Sigmoid colon (tissue), 4 donors: ENCODE results near the gene PDE11A.

Source experiments
- POLR2AphosphoS5 ChIP-seq, 4 donors: sonication (generic); formaldehyde crosslinking; IDR thresholded peaks; one replicate each; pipeline ENCODE4 v1.6.1; 2017; ENCODE audit warnings: antibody characterized with exemption in 4 of 4
- TF ChIP-seq, protein P1 (sequence below), 4 experiments: fragments of 450-650 bp in 3 of 4; fragments of 200-600 bp in 1 of 4; IDR thresholded peaks; one replicate each; pipeline ENCODE4 v1.5.1; 2016 to 2019; ENCODE audit warnings: antibody characterized with exemption in 4 of 4, mild to moderate bottlenecking in 3 of 4, moderate library complexity in 2 of 4

DNA sequence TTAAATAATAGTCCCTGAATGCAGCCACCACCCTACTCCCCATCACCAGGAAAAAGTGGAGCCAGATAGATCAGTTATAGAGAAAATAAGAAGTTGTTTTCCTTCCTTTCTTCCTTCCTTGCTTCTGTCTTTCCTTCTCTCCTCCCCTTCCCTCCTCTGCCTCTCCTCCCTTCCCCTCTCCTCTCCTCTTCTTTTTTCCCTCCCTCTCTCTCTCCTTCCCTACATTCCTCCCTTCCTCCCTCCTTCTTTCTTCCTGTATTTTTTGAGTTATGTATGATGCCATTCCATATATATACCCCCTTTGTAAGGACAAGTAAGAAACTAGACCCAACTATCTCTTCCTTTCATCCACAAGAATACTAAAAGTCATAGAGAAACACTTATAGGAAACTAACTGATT is 414.3 kb downstream of the PDE11A start:
- TF ChIP-seq POLR2AphosphoS5 (IDR thresholded peaks at IDR 0.05), result no peak
- TF ChIP-seq, protein P1, sequence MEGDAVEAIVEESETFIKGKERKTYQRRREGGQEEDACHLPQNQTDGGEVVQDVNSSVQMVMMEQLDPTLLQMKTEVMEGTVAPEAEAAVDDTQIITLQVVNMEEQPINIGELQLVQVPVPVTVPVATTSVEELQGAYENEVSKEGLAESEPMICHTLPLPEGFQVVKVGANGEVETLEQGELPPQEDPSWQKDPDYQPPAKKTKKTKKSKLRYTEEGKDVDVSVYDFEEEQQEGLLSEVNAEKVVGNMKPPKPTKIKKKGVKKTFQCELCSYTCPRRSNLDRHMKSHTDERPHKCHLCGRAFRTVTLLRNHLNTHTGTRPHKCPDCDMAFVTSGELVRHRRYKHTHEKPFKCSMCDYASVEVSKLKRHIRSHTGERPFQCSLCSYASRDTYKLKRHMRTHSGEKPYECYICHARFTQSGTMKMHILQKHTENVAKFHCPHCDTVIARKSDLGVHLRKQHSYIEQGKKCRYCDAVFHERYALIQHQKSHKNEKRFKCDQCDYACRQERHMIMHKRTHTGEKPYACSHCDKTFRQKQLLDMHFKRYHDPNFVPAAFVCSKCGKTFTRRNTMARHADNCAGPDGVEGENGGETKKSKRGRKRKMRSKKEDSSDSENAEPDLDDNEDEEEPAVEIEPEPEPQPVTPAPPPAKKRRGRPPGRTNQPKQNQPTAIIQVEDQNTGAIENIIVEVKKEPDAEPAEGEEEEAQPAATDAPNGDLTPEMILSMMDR (IDR thresholded peaks at IDR 0.05), result no peak
